Neural cell (in vitro differentiated cells): ENCODE results near the gene TAGLN2. TPM values are rescaled to one million over a fixed set of nuclear protein-coding genes. Genes with fewer than 3 reads are reported as not detected.

ENCODE experiments used
- H2AFZ ChIP-seq: fragments of 200-600, 300-800 bp; sonication (generic), shearing (Covaris generic); 2 replicates; pipeline ENCODE4 v1.6.0; 2014; ENCODE audit warnings: low read depth, mild to moderate bottlenecking, antibody characterized with exemption, low read length, moderate library complexity
- H3F3A ChIP-seq: fragments of 200-600 bp; shearing (Covaris generic); 2 replicates; pipeline ENCODE4 v1.6.1; 2016; ENCODE audit warnings: mild to moderate bottlenecking, moderate library complexity, mixed read lengths, antibody characterized with exemption, low read length; ENCODE audit not compliant: insufficient read depth, poor library complexity, severe bottlenecking
- H3K27ac ChIP-seq: fragments of 200-600, 300-800 bp; sonication (generic), shearing (Covaris generic); 2 replicates; pipeline ENCODE4 v1.5.1; 2014; ENCODE audit warnings: mild to moderate bottlenecking, low read length, moderate library complexity
- H3K27me3 ChIP-seq: fragments of 300-800, 200-600 bp; sonication (generic), shearing (Covaris generic); 2 replicates; pipeline ENCODE4 v1.6.0; 2014; ENCODE audit warnings: mild to moderate bottlenecking, low read depth, low read length, moderate library complexity; ENCODE audit not compliant: insufficient read depth
- H3K36me3 ChIP-seq: fragments of 300-800, 200-600 bp; sonication (generic), shearing (Covaris generic); 2 replicates; pipeline ENCODE4 v1.5.1; 2014; ENCODE audit warnings: mild to moderate bottlenecking, antibody characterized with exemption, low read length, moderate library complexity; ENCODE audit not compliant: insufficient read depth
- H3K4me2 ChIP-seq: fragments of 300-800, 200-600 bp; sonication (generic), shearing (Covaris generic); 2 replicates; pipeline ENCODE4 v1.6.0; 2014; ENCODE audit warnings: mild to moderate bottlenecking, low read length
- H3K4me3 ChIP-seq: fragments of 300-800, 200-600 bp; sonication (generic), shearing (Covaris generic); 2 replicates; pipeline ENCODE4 v1.5.1; 2014; ENCODE audit warnings: mild to moderate bottlenecking, low read length, moderate library complexity
- H3K79me2 ChIP-seq: fragments of 200-600 bp; shearing (Covaris generic); replicated peaks from 2 replicates; pipeline ENCODE4 v1.6.0; 2014; ENCODE audit warnings: mild to moderate bottlenecking, low read length, moderate library complexity; ENCODE audit not compliant: insufficient read depth
- H3K9ac ChIP-seq: fragments of 300-800, 200-600 bp; sonication (generic), shearing (Covaris generic); 2 replicates; pipeline ENCODE4 v1.6.1; 2016; ENCODE audit warnings: mild to moderate bottlenecking, low read length, mixed read lengths
- H3K9me2 ChIP-seq: fragments of 200-600 bp; shearing (Covaris generic); 2 replicates; pipeline ENCODE4 v1.6.1; 2016; ENCODE audit warnings: mild to moderate bottlenecking, low read length, mixed read lengths; ENCODE audit not compliant: insufficient read depth
- H3K9me3 ChIP-seq: fragments of 200-600, 300-800 bp; sonication (generic), shearing (Covaris generic); 2 replicates; pipeline ENCODE4 v1.6.1; 2016; ENCODE audit warnings: mild to moderate bottlenecking, mixed run types, low read length, moderate library complexity, mixed read lengths
- H4K20me1 ChIP-seq: fragments of 200-600 bp; shearing (Covaris generic); 2 replicates; pipeline ENCODE4 v1.6.1; 2016; ENCODE audit warnings: mild to moderate bottlenecking, mixed run types; ENCODE audit not compliant: insufficient read depth
- CTCF ChIP-seq: fragments of 450-650 bp; IDR thresholded peaks from 2 replicates; pipeline ENCODE4 v1.5.1; 2014; ENCODE audit warnings: antibody characterized with exemption, mild to moderate bottlenecking, moderate library complexity; ENCODE audit not compliant: poor library complexity, severe bottlenecking
- EP300 ChIP-seq: fragments of 450-650 bp; conservative IDR thresholded peaks from 2 replicates; pipeline ENCODE4 v1.6.1; 2014; ENCODE audit warnings: antibody characterized with exemption, mild to moderate bottlenecking, moderate library complexity; ENCODE audit not compliant: poor library complexity, severe bottlenecking
- EZH2 ChIP-seq: fragments of 200-600, 300-800 bp; shearing (Covaris generic), sonication (generic); IDR thresholded peaks from 2 replicates; pipeline ENCODE4 v1.6.1; 2014; ENCODE audit warnings: antibody characterized with exemption, low read length, borderline replicate concordance, mild to moderate bottlenecking; ENCODE audit not compliant: insufficient read depth, poor library complexity, severe bottlenecking
- MXI1 ChIP-seq: fragments of 450-650 bp; conservative IDR thresholded peaks from 2 replicates; pipeline ENCODE4 v1.6.1; 2014; ENCODE audit warnings: antibody characterized with exemption, mild to moderate bottlenecking; ENCODE audit not compliant: poor library complexity, severe bottlenecking
- POLR2AphosphoS5 ChIP-seq: IDR thresholded peaks from 2 replicates; pipeline ENCODE4 v1.6.1; 2012
- RAD21 ChIP-seq: fragments of 450-650 bp; conservative IDR thresholded peaks from 2 replicates; pipeline ENCODE4 v1.6.1; 2014; ENCODE audit warnings: antibody characterized with exemption, mild to moderate bottlenecking, moderate library complexity
- REST ChIP-seq: IDR thresholded peaks from 2 replicates; pipeline ENCODE4 v1.6.1; 2012; ENCODE audit warnings: borderline replicate concordance
- SMC3 ChIP-seq: fragments of 450-650 bp; conservative IDR thresholded peaks from 2 replicates; pipeline ENCODE4 v1.6.1; 2014; ENCODE audit warnings: antibody characterized with exemption, mild to moderate bottlenecking, moderate library complexity; ENCODE audit not compliant: poor library complexity
- TAF1 ChIP-seq: IDR thresholded peaks from 2 replicates; pipeline ENCODE4 v1.6.1; 2012; ENCODE audit warnings: low read depth
- polyA plus RNA-seq: library from polyadenylated mRNA; depleted of rRNA; stranded (reverse); fragments of >200 nt; gene quantifications from 2 replicates; pipeline ENCODE4 v1.2.3, GENCODE V29; 2014

TAGLN2 gene
- polyA plus RNA-seq, 1 donor from 2014 or later: 0.52 TPM

- H3F3A ChIP-seq: no peaks in the 10 kb centered on the region
- H3K36me3 ChIP-seq: no peaks in the 10 kb centered on the region
- H3K9ac ChIP-seq: no peak overlapping the region
- H3K9me3 ChIP-seq: no peaks in the 10 kb centered on the region
- no peak overlapping the region for H3K4me3 ChIP-seq
- no peaks in the 10 kb centered on the region for H4K20me1 ChIP-seq
- H2AFZ ChIP-seq: no peak overlapping the region
- no peak overlapping the region for H3K27ac ChIP-seq
- H3K27me3 ChIP-seq: no peaks in the 10 kb centered on the region
- H3K4me2 ChIP-seq: no peak overlapping the region
- no peaks in the 10 kb centered on the region for H3K9me2 ChIP-seq
- TF ChIP-seq MXI1 (no peak), POLR2AphosphoS5 (no peak), REST (no peak), RAD21 (no peak), SMC3 (no peak), EP300 (no peak), TAF1 (no peak), CTCF (no peak)
- H3K79me2 ChIP-seq: no peaks in the 10 kb centered on the region
These were observed 47.4 kb downstream of the TAGLN2 start for GRCh38 chr1:159877695-159878444.

- no peak overlapping the region for H3K27ac ChIP-seq
- H3K79me2 ChIP-seq: no peaks in the 10 kb centered on the region
- H3F3A ChIP-seq: no peaks in the 10 kb centered on the region
- H3K4me3 ChIP-seq: no peak overlapping the region
- no peak overlapping the region for H3K4me2 ChIP-seq
- H3K9me2 ChIP-seq: no peaks in the 10 kb centered on the region
- no peaks in the 10 kb centered on the region for H3K9me3 ChIP-seq
- no peaks in the 10 kb centered on the region for H3K27me3 ChIP-seq
- H3K36me3 ChIP-seq: no peaks in the 10 kb centered on the region
- no peak overlapping the region for H3K9ac ChIP-seq
- H2AFZ ChIP-seq: no peak overlapping the region
- H4K20me1 ChIP-seq: no peaks in the 10 kb centered on the region
- TF ChIP-seq EZH2 (no peak), EP300 (no peak), TAF1 (no peak), CTCF (no peak), POLR2AphosphoS5 (no peak), SMC3 (no peak), MXI1 (no peak), REST (no peak), RAD21 (no peak)
These were observed 51.7 kb downstream of the TAGLN2 start for GRCh38 chr1:159873530-159874143.
